SK-N-SH (cell line): Measurements from ENCODE around the gene DAZAP2. TPM values are rescaled to one million over a fixed set of nuclear protein-coding genes. Genes with fewer than 3 reads are reported as not detected.
A peak's percentile ranks its signal among the peaks of the same experiment; 100 is the strongest.

Experiments used
- CTCF ChIA-PET: fragments of 300-600, 350-600 bp; formaldehyde crosslinking; extraction: SDS; loops from one replicate; lab custom pipeline; 2021; lab: Yijun Ruan, JAX
- POLR2A ChIA-PET: fragments of 350-600 bp; sonication (Branson Sonifier 250); formaldehyde crosslinking; extraction: SDS; loops from one replicate; lab custom pipeline; 2020; ENCODE audit warnings: antibody characterized with exemption, inconsistent platforms; lab: Yijun Ruan, JAX
- DNase-seq: peaks from one replicate; pipeline ENCODE4 v3.0.0; 2012
- H2AFZ ChIP-seq: fragments of 200-600 bp; sonication (generic); 2 replicates; pipeline ENCODE4 v1.8.1; 2016; ENCODE audit warnings: antibody characterized with exemption, mild to moderate bottlenecking, low read depth
- H3F3A ChIP-seq: fragments of 200-600 bp; sonication (generic); replicated peaks from 2 replicates; pipeline ENCODE3; 2016; ENCODE audit warnings: antibody characterized with exemption, mild to moderate bottlenecking; ENCODE audit not compliant: insufficient read depth
- H3K27ac ChIP-seq, 2 experiments: fragments of 200-500 bp in 1 of 2; fragments of 200-600 bp in 1 of 2; sonication (Bioruptor generic) in 1 of 2; sonication (generic), shearing (Covaris generic) in 1 of 2; 2 replicates each; pipeline versions ENCODE4 v1.5.1 to v1.6.1; 2014 to 2016; ENCODE audit warnings: low read depth in 2 of 2, inconsistent platforms in 1 of 2, low read length in 1 of 2, mild to moderate bottlenecking in 1 of 2, mixed read lengths in 1 of 2
- H3K27me3 ChIP-seq: fragments of 200-600 bp; sonication (generic), shearing (Covaris generic); 2 replicates; pipeline ENCODE4 v1.6.1; 2016; ENCODE audit warnings: mixed run types; ENCODE audit not compliant: insufficient read depth
- H3K36me3 ChIP-seq, 2 experiments: fragments of 200-500 bp in 1 of 2; fragments of 200-600 bp in 1 of 2; sonication (Bioruptor generic) in 1 of 2; sonication (generic) in 1 of 2; replicated peaks in 1 of 2; 2 replicates each; pipeline versions ENCODE3 to v1.5.1; 2014 to 2016; ENCODE audit warnings: low read length in 1 of 2, mild to moderate bottlenecking in 1 of 2; ENCODE audit not compliant: insufficient read depth in 2 of 2, control insufficient read depth in 1 of 2
- H3K4me1 ChIP-seq, 2 experiments: fragments of 200-500 bp in 1 of 2; fragments of 200-600 bp in 1 of 2; sonication (Bioruptor generic) in 1 of 2; sonication (generic), shearing (Covaris generic) in 1 of 2; 2 replicates each; pipeline versions ENCODE4 v1.5.1 to v1.6.1; 2014 to 2016; ENCODE audit warnings: low read depth in 1 of 2, low read length in 1 of 2, mixed run types in 1 of 2; ENCODE audit not compliant: insufficient read depth in 2 of 2, control insufficient read depth in 1 of 2
- H3K4me2 ChIP-seq: fragments of 200-600 bp; sonication (generic), shearing (Covaris generic); 2 replicates; pipeline ENCODE4 v1.6.1; 2017; ENCODE audit warnings: mixed run types
- H3K4me3 ChIP-seq, 2 experiments: fragments of 200-500 bp in 1 of 2; fragments of 200-600 bp in 1 of 2; sonication (Bioruptor generic) in 1 of 2; sonication (generic), shearing (Covaris generic) in 1 of 2; 2 replicates each; pipeline versions ENCODE4 v1.5.1 to v1.8.1; 2014 to 2016; ENCODE audit warnings: low read depth in 2 of 2, inconsistent platforms in 1 of 2, low read length in 1 of 2, mild to moderate bottlenecking in 1 of 2, mixed read lengths in 1 of 2, moderate library complexity in 1 of 2
- H3K79me2 ChIP-seq: fragments of 200-600 bp; sonication (generic); 2 replicates; pipeline ENCODE4 v1.8.1; 2017; ENCODE audit warnings: mild to moderate bottlenecking; ENCODE audit not compliant: insufficient read depth
- H3K9ac ChIP-seq: fragments of 200-600 bp; sonication (generic); 2 replicates; pipeline ENCODE4 v1.6.1; 2017; ENCODE audit warnings: mixed run types
- H3K9me2 ChIP-seq: fragments of 200-600 bp; sonication (generic); 2 replicates; pipeline ENCODE4 v1.6.1; 2017; ENCODE audit warnings: mixed run types
- H3K9me3 ChIP-seq: fragments of 200-600 bp; sonication (generic); 2 replicates; pipeline ENCODE4 v1.6.1; 2017; ENCODE audit warnings: mixed run types, mild to moderate bottlenecking, moderate library complexity
- H4K20me1 ChIP-seq: fragments of 200-600 bp; sonication (generic); 2 replicates; pipeline ENCODE4 v1.6.1; 2017; ENCODE audit warnings: mild to moderate bottlenecking, mixed run types; ENCODE audit not compliant: insufficient read depth
- CTCF ChIP-seq: fragments of 200-600 bp; sonication (generic); IDR thresholded peaks from 2 replicates; pipeline ENCODE4 v1.6.1; 2017; ENCODE audit warnings: antibody characterized with exemption, mild to moderate bottlenecking, moderate library complexity
- EP300 ChIP-seq, 2 experiments: IDR thresholded peaks; 2 replicates each; pipeline versions ENCODE4 v1.4.0 to v1.6.1; 2012; ENCODE audit warnings: borderline replicate concordance in 1 of 2, low read depth in 1 of 2, low read length in 1 of 2
- FOSL2 ChIP-seq: IDR thresholded peaks from 2 replicates; pipeline ENCODE4 v1.4.0; 2012; ENCODE audit warnings: low read depth, mild to moderate bottlenecking, moderate library complexity, borderline replicate concordance
- MAX ChIP-seq: IDR thresholded peaks from 2 replicates; pipeline ENCODE4 v1.4.0; 2012; ENCODE audit warnings: low read depth
- MXI1 ChIP-seq: IDR thresholded peaks from 2 replicates; pipeline ENCODE4 v1.6.1; 2012; ENCODE audit warnings: mild to moderate bottlenecking, low read depth, low read length, improper control_type of control experiment
- NRF1 ChIP-seq: IDR thresholded peaks from 2 replicates; pipeline ENCODE4 v1.6.1; 2012; ENCODE audit warnings: low read depth, mild to moderate bottlenecking, low read length
- RAD21 ChIP-seq: IDR thresholded peaks from 2 replicates; pipeline ENCODE4 v1.6.1; 2012; ENCODE audit warnings: mild to moderate bottlenecking, low read length
- SIN3A ChIP-seq: IDR thresholded peaks from 2 replicates; pipeline ENCODE4 v1.6.1; 2012; ENCODE audit warnings: low read depth, mild to moderate bottlenecking, low read length, moderate library complexity, borderline replicate concordance
- SMC3 ChIP-seq: IDR thresholded peaks from 2 replicates; pipeline ENCODE4 v1.6.1; 2012; ENCODE audit warnings: low read depth, low read length, improper control_type of control experiment
- WGBS: methylation state at CpG from one replicate; pipeline ENCODE4 v1.1.6; 2017; ENCODE audit warnings: low lambda C conversion rate; 5-methylcytosine and 5-hydroxymethylcytosine counted together
- polyA plus RNA-seq, 3 experiments: library from polyadenylated mRNA; depleted of rRNA; stranded (reverse); fragments of >200 nt; gene quantifications; 2 replicates each; pipeline ENCODE4 v1.2.3, GENCODE V29; 2012

The DAZAP2 gene
- polyA plus RNA-seq, 1 of the 3 experiments (the other 2 are of a cell fraction) = 274 TPM

GRCh38 chr12:51269174-51270066, 30.8 kb downstream of the DAZAP2 start:
- Histone ChIP-seq H3K36me3 (no peaks in the 10 kb centered on the region), H3K4me2 (peak overlapping the region; percentile 86), H3K4me3 (peak overlapping the region; percentile 60 to 86), H4K20me1 (no peaks in the 10 kb centered on the region), H3F3A (peaks cover 10% of the 10 kb centered on the region), H3K9me3 (no peaks in the 10 kb centered on the region), H2AFZ (peak overlapping the region; percentile 67; the same call in 1 of the 2 replicates), H3K9ac (peak overlapping the region; percentile 90; the same call in 1 of the 2 replicates), H3K27me3 (no peaks in the 10 kb centered on the region), H3K4me1 (peaks cover 0 to 2% of the 10 kb centered on the region in 2 experiments; a peak in 1 of 4 replicates), H3K27ac (no peak overlapping the region; a peak in 1 of 4 replicates), H3K9me2 (no peaks in the 10 kb centered on the region), H3K79me2 (peaks cover 10% of the 10 kb centered on the region; the same call in 1 of the 2 replicates)
- WGBS = 71% methylated on average over 11 of the region's 59 CpGs
- DNase-seq = peak; percentile 85
- TF ChIP-seq FOSL2 (no peak), CTCF (peak; percentile 55), MAX (no peak), SMC3 (peak; percentile 69), RAD21 (peak; percentile 69), SIN3A (no peak)
- CTCF ChIA-PET = interaction anchor here (0.6 to 2.5 kb wide), 26 partner anchors 10 to 754 kb away, joined by 3 to 51 read pairs (median 4); no protein-coding TSS in a partner anchor
- POLR2A ChIA-PET = interaction anchor here (1.5 kb wide), 1 partner anchor 31 kb away, joined by 3 read pairs; the partner anchor contains the start of gene DAZAP2

GRCh38 chr12:51270067-51270950, 31.7 kb downstream of the DAZAP2 start, which contains the start of gene SMAGP:
Gene SMAGP (minus strand): TSS chr12:51270415. CDS start chr12:51269278, 1,137 bp downstream.
- peaks cover 10% of the 10 kb centered on the region for H3F3A ChIP-seq
- H3K27ac ChIP-seq = peak within 1 kb of the TSS in 1 of 2 experiments; percentile 93; a peak in 2 of 4 replicates
- H3K27me3 ChIP-seq = no peaks in the 10 kb centered on the region
- peak within 1 kb of the TSS; percentile 90 for H3K9ac ChIP-seq
- ChIA-PET POLR2A (interaction anchor here (1.5 kb wide), 1 partner anchor 32 kb away, joined by 3 read pairs; the partner anchor contains the start of gene DAZAP2), CTCF (interaction anchor here (0.6 to 2.5 kb wide), 25 partner anchors 9 to 763 kb away, joined by 3 to 51 read pairs (median 4); partner anchors contain the start of genes POU6F1 and SLC4A8)
- peak within 1 kb of the TSS; percentile 89 for H2AFZ ChIP-seq
- H3K9me2 ChIP-seq = no peaks in the 10 kb centered on the region
- peak within 1 kb of the TSS; percentile 86 for H3K4me2 ChIP-seq
- TF ChIP-seq MXI1 (peak; percentile 42; the same call in 1 of the 2 replicates), SIN3A (peak; percentile 78; the same call in 1 of the 2 replicates), EP300 (IDR thresholded peaks at IDR 0.05; ENCODE audit: borderline replicate concordance in 1 of 2, low read depth in 1 of 2, low read length in 1 of 2) (0 out of 4 replicates have a peak, but pooled peaks of 1 of the 2 experiments have one; percentile 5), RAD21 (no peak), NRF1 (no peak), MAX (peak; percentile 15; the same call in 1 of the 2 replicates)
- H3K36me3 ChIP-seq = no peaks in the 10 kb centered on the region
- WGBS = 3% methylated on average over 18 of the region's 83 CpGs
- H3K4me3 ChIP-seq = peak within 1 kb of the TSS; percentile 60 to 86
- DNase-seq = peak; percentile 81
- H3K4me1 ChIP-seq = peaks cover 0 to 2% of the 10 kb centered on the region in 2 experiments; a peak in 1 of 4 replicates
- no peaks in the 10 kb centered on the region for H4K20me1 ChIP-seq
- no peaks in the 10 kb centered on the region for H3K9me3 ChIP-seq
- peaks cover 4% of the 10 kb centered on the region; the same call in 1 of the 2 replicates for H3K79me2 ChIP-seq
